PC-3 (cell line): ENCODE results near the gene VAMP8. TPM values are rescaled to one million over a fixed set of nuclear protein-coding genes. Genes with fewer than 3 reads are reported as not detected.

Experiments used
- ATAC-seq: fragments of 200-7000 bp; cut with Tn5 transposase; 2 replicates; pipeline ENCODE4 v1.9.1; 2020; ENCODE audit warnings: mild to moderate bottlenecking, moderate library complexity
- BruUV-seq: library from RNA; stranded (reverse); fragments of 400-500 nt; replicated peaks from 2 replicates; lab custom pipeline; 2021; lab: Mats Ljungman, UMichigan
- CTCF ChIA-PET: fragments of 300-600 bp; sonication (Branson Sonifier 250); formaldehyde crosslinking; loops from one replicate; lab custom pipeline; 2022; ENCODE audit warnings: antibody characterized with exemption; lab: Charles Lee
- POLR2A ChIA-PET: fragments of 300-600 bp; sonication (Branson Sonifier 250); formaldehyde crosslinking; loops from one replicate; lab custom pipeline; 2022; ENCODE audit warnings: antibody characterized with exemption; ENCODE audit not compliant: unreplicated experiment; lab: Charles Lee
- DNase-seq: peaks from one replicate; pipeline ENCODE4 v3.0.0-alpha.2; 2015
- H2AFZ ChIP-seq: fragments of 300-600 bp; sonication (generic); 2 replicates; pipeline ENCODE4 v1.6.0; 2016; ENCODE audit warnings: antibody characterized with exemption, low read length
- H3F3A ChIP-seq: fragments of 300-600 bp; sonication (generic); one replicate; pipeline ENCODE4 v1.6.0; 2017; ENCODE audit warnings: antibody characterized with exemption, low read length, control low read depth, mild to moderate bottlenecking; ENCODE audit not compliant: unreplicated experiment
- H3K27ac ChIP-seq: fragments of 300-600 bp; sonication (generic); 2 replicates; pipeline ENCODE4 v1.5.1; 2016; ENCODE audit warnings: mild to moderate bottlenecking, low read length
- H3K27me3 ChIP-seq: fragments of 300-600 bp; sonication (generic); 2 replicates; pipeline ENCODE4 v1.6.1; 2016; ENCODE audit warnings: low read length, mixed read lengths
- H3K36me3 ChIP-seq: fragments of 300-600 bp; sonication (generic); 2 replicates; pipeline ENCODE4 v1.6.1; 2016; ENCODE audit warnings: low read depth, mixed run types, low read length, mixed read lengths
- H3K4me1 ChIP-seq: fragments of 300-600 bp; sonication (generic); 2 replicates; pipeline ENCODE4 v1.5.1; 2016; ENCODE audit warnings: low read length; ENCODE audit not compliant: insufficient read depth
- H3K4me2 ChIP-seq: fragments of 300-600 bp; sonication (generic); 2 replicates; pipeline ENCODE4 v1.6.0; 2016; ENCODE audit warnings: low read length
- H3K4me3 ChIP-seq: fragments of 300-600 bp; sonication (generic); 2 replicates; pipeline ENCODE4 v1.5.1; 2016; ENCODE audit warnings: mild to moderate bottlenecking, low read length, mixed read lengths
- H3K79me2 ChIP-seq: fragments of 300-600 bp; sonication (generic); 2 replicates; pipeline ENCODE4 v1.6.1; 2017; ENCODE audit warnings: low read length, mixed read lengths
- H3K9ac ChIP-seq: fragments of 300-600 bp; sonication (generic); 2 replicates; pipeline ENCODE4 v1.6.0; 2016; ENCODE audit warnings: mild to moderate bottlenecking, low read length
- H3K9me2 ChIP-seq: fragments of 300-600 bp; sonication (generic); replicated peaks from 2 replicates; pipeline ENCODE4 v1.6.1; 2016; ENCODE audit warnings: mixed run types, low read length, mixed read lengths
- H3K9me3 ChIP-seq: fragments of 300-600 bp; sonication (generic); 2 replicates; pipeline ENCODE4 v1.6.1; 2016; ENCODE audit warnings: low read length, mixed read lengths
- H4K20me1 ChIP-seq: fragments of 300-600 bp; sonication (generic); 2 replicates; pipeline ENCODE4 v1.6.1; 2016; ENCODE audit warnings: low read length, mixed read lengths
- CTCF ChIP-seq: fragments of 300-600 bp; sonication (generic); conservative IDR thresholded peaks from 2 replicates; pipeline ENCODE4 v1.5.1; 2017; ENCODE audit warnings: antibody characterized with exemption, low read depth, mild to moderate bottlenecking, low read length
- EZH2 ChIP-seq: fragments of 300-600 bp; sonication (generic); IDR thresholded peaks from one replicate; pipeline ENCODE4 v1.6.1; 2017; ENCODE audit warnings: antibody characterized with exemption, mild to moderate bottlenecking, low read length; ENCODE audit not compliant: unreplicated experiment
- EZH2phosphoT487 ChIP-seq: fragments of 300-600 bp; sonication (generic); IDR thresholded peaks from 2 replicates; pipeline ENCODE4 v1.6.1; 2018; ENCODE audit warnings: mild to moderate bottlenecking, antibody characterized with exemption, low read length, borderline replicate concordance
- intact Hi-C: fragments of 100-400 bp; cut with micrococcal nuclease; formaldehyde crosslinking; loops from 2 replicates; pipeline ENCODE4 v1.9.0; 2023
- total RNA-seq: library from RNA; depleted of rRNA; stranded (reverse); fragments of >200 nt; gene quantifications from 2 replicates; pipeline ENCODE4 v1.2.3, GENCODE V29; 2014

The VAMP8 gene
- total RNA-seq, 1 experiment from 2014 or later, result 142 TPM

GRCh38 chr2:85583667-85584353 lies 6.4 kb downstream of the VAMP8 start:
- no peak overlapping the region for H3K9ac ChIP-seq
- H3K4me3 ChIP-seq, result no peak overlapping the region
- H3K4me2 ChIP-seq, result no peak overlapping the region
- H4K20me1 ChIP-seq, result no peaks in the 10 kb centered on the region
- ChIA-PET CTCF (no interaction called here), POLR2A (no interaction called here)
- no peak overlapping the region for H2AFZ ChIP-seq
- no peaks in the 10 kb centered on the region for H3K9me2 ChIP-seq
- no TSS peak for BruUV-seq
- intact Hi-C loops, result loop anchor here (2.0 kb wide), 1 partner anchor 19 kb away; the partner anchor contains the start of gene TMEM150A
- H3K27me3 ChIP-seq, result no peaks in the 10 kb centered on the region
- H3K79me2 ChIP-seq, result peaks cover 10% of the 10 kb centered on the region
- H3K4me1 ChIP-seq, result peaks cover 22% of the 10 kb centered on the region
- TF ChIP-seq EZH2 (no peak), EZH2phosphoT487 (no peak), CTCF (no peak)
- ATAC-seq (no peak), DNase-seq (no peak)
- H3F3A ChIP-seq, result no peaks in the 10 kb centered on the region
- H3K27ac ChIP-seq, result no peak overlapping the region
- H3K9me3 ChIP-seq, result no peaks in the 10 kb centered on the region
- no peaks in the 10 kb centered on the region for H3K36me3 ChIP-seq

GRCh38 chr2:85584354-85584856 lies 7.0 kb downstream of the VAMP8 start, which contains the start of gene VAMP5:
Gene VAMP5, plus strand, starts transcription at chr2:85584431. Its CDS starts 60 bp downstream, at chr2:85584491.
- POLR2A ChIA-PET, result interaction anchor here (0.6 kb wide), 1 partner anchor 85 kb away, joined by 3 read pairs; no protein-coding TSS in a partner anchor
- no peaks in the 10 kb centered on the region for H3K27me3 ChIP-seq
- no peaks in the 10 kb centered on the region for H3K36me3 ChIP-seq
- no peaks in the 10 kb centered on the region for H3F3A ChIP-seq
- CTCF ChIA-PET, result no interaction called here
- intact Hi-C loops, result loop anchor here (2.0 kb wide), 1 partner anchor 18 kb away; the partner anchor contains the start of gene TMEM150A
- no peak for DNase-seq
- H3K4me3 ChIP-seq, result no peak within 1 kb of the TSS
- no peak for TF ChIP-seq EZH2
- no peak for TF ChIP-seq CTCF
- TF ChIP-seq EZH2phosphoT487, result no peak
- H3K9me2 ChIP-seq, result no peaks in the 10 kb centered on the region
- ATAC-seq, result no peak
- H2AFZ ChIP-seq, result no peak within 1 kb of the TSS
- no peaks in the 10 kb centered on the region for H3K9me3 ChIP-seq
- peak within 1 kb of the TSS; percentile 43 for H3K4me2 ChIP-seq
- peaks cover 17% of the 10 kb centered on the region for H3K4me1 ChIP-seq
- BruUV-seq, result no TSS peak
- peaks cover 4% of the 10 kb centered on the region; the same call in 1 of the 2 replicates for H3K79me2 ChIP-seq
- H3K27ac ChIP-seq, result peak within 1 kb of the TSS; percentile 42
- H3K9ac ChIP-seq, result no peak within 1 kb of the TSS
- no peaks in the 10 kb centered on the region for H4K20me1 ChIP-seq
